Embryonic facial prominence (tissue), 1 donor: ENCODE data around the gene TLE3.

ENCODE experiments used
- DNase-seq: peaks from one replicate; pipeline ENCODE4 v3.0.0-alpha.2; 2016; ENCODE audit errors: extremely low spot score

Gene TLE3

GRCh38 chr15:70083946-70084345, 13.8 kb downstream of the TLE3 start:
- DNase-seq: no peak

- no peak for DNase-seq
Measured at GRCh38 chr15:70083418-70083817, 14.3 kb downstream of the TLE3 start.

- no peak for DNase-seq
Measured at GRCh38 chr15:70082281-70082900, 15.3 kb downstream of the TLE3 start.

GRCh38 chr15:70081612-70082011, 16.1 kb downstream of the TLE3 start:
- DNase-seq: no peak

- DNase-seq: no peak
Measured at GRCh38 chr15:70080347-70080746, 17.4 kb downstream of the TLE3 start.

- no peak for DNase-seq
Measured at GRCh38 chr15:70079888-70080287, 17.8 kb downstream of the TLE3 start.

GRCh38 chr15:70078578-70079417, 18.9 kb downstream of the TLE3 start:
- DNase-seq: no peak

GRCh38 chr15:70077188-70078147, 20.2 kb downstream of the TLE3 start:
- DNase-seq: no peak

GRCh38 chr15:70074380-70074779, 23.3 kb downstream of the TLE3 start:
- DNase-seq: no peak

GRCh38 chr15:70072479-70072878, 25.2 kb downstream of the TLE3 start:
- no peak for DNase-seq

- DNase-seq: no peak
Measured at GRCh38 chr15:70071799-70072198, 25.9 kb downstream of the TLE3 start.

- no peak for DNase-seq
Measured at GRCh38 chr15:70069716-70070115, 28.0 kb downstream of the TLE3 start.

- DNase-seq: no peak
Measured at GRCh38 chr15:70068783-70069565, 28.7 kb downstream of the TLE3 start.

GRCh38 chr15:70067681-70068080, 30.0 kb downstream of the TLE3 start:
- no peak for DNase-seq

- DNase-seq: no peak
Measured at GRCh38 chr15:70067011-70067410, 30.7 kb downstream of the TLE3 start.

- DNase-seq: no peak
Measured at GRCh38 chr15:70066447-70066846, 31.3 kb downstream of the TLE3 start.

GRCh38 chr15:70066004-70066403, 31.7 kb downstream of the TLE3 start:
- DNase-seq: no peak

- no peak for DNase-seq
Measured at GRCh38 chr15:70065006-70065722, 32.6 kb downstream of the TLE3 start.

- DNase-seq: no peak
Measured at GRCh38 chr15:70064441-70064840, 33.3 kb downstream of the TLE3 start.

GRCh38 chr15:70063980-70064379, 33.7 kb downstream of the TLE3 start:
- no peak for DNase-seq
